Fibroblast of lung (primary cell): ENCODE data around the gene ELFN2.

Experiments
- EZH2 ChIP-seq: IDR thresholded peaks from 2 replicates; pipeline ENCODE4 v1.5.1; 2012; ENCODE audit warnings: low read length, control low read depth, mild to moderate bottlenecking; ENCODE audit errors: missing control alignments
- TF ChIP-seq, protein P1 (sequence below), 2 donors: IDR thresholded peaks in 1 of 2; conservative IDR thresholded peaks in 1 of 2; 1 replicate in 1 of 2; 2 replicates in 1 of 2; pipeline ENCODE4 v1.5.1; 2011 to 2012; ENCODE audit warnings: low read length in 2 of 2, control low read depth in 1 of 2, inconsistent platforms in 1 of 2, low read depth in 1 of 2, mild to moderate bottlenecking in 1 of 2

GRCh38 chr22:37432708-37433054 lies 5.4 kb upstream of the ELFN2 start:
- TF ChIP-seq, protein P1, sequence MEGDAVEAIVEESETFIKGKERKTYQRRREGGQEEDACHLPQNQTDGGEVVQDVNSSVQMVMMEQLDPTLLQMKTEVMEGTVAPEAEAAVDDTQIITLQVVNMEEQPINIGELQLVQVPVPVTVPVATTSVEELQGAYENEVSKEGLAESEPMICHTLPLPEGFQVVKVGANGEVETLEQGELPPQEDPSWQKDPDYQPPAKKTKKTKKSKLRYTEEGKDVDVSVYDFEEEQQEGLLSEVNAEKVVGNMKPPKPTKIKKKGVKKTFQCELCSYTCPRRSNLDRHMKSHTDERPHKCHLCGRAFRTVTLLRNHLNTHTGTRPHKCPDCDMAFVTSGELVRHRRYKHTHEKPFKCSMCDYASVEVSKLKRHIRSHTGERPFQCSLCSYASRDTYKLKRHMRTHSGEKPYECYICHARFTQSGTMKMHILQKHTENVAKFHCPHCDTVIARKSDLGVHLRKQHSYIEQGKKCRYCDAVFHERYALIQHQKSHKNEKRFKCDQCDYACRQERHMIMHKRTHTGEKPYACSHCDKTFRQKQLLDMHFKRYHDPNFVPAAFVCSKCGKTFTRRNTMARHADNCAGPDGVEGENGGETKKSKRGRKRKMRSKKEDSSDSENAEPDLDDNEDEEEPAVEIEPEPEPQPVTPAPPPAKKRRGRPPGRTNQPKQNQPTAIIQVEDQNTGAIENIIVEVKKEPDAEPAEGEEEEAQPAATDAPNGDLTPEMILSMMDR (conservative IDR thresholded peaks at IDR 0.05 in 1 of 2, IDR thresholded peaks at IDR 0.05 in 1 of 2; ENCODE audit: low read depth in 1 of 2, low read length in 2 of 2): no peak
- TF ChIP-seq EZH2: no peak
